Measurements from ENCODE around the gene GRM7. TPM values are rescaled to one million over a fixed set of nuclear protein-coding genes. Genes with fewer than 3 reads are reported as not detected.

The GRM7 gene
- total and polyA plus RNA-seq, 2 experiments from 2014 or later: 0.62 to 1.7 TPM

DNA sequence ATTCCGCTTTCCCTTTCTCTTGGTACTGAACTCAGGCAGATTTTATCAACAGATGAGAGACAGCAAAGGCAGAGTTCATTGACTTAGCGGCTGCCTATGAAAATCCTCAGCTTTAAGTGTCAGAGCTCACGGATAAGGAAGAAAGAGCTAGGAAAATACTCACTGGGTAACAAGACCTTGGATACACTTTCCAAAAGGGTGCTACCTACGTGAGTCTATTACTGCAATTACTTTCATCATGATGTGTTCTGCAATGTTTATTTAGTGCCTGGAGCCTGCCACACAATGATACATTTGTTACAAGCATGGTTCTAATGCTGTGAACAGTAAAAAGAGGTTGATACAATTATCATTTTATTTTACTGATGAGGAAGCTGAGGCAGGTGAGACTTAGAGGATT lies 177.5 kb downstream of the GRM7 start:
- Histone ChIP-seq H3K27me3 (no peaks in the 10 kb centered on the region), H3K36me3 (no peaks in the 10 kb centered on the region), H3K9me3 (ENCODE audit: low read depth) (no peaks in the 10 kb centered on the region), H3K4me3 (no peak overlapping the region), H3K4me1 (ENCODE audit: low read depth) (no peaks in the 10 kb centered on the region), H3K27ac (no peak overlapping the region)
- DNase-seq (ENCODE audit: low read depth in 1 of 2, low spot score in 1 of 2): no peak
- TF ChIP-seq, protein P1, sequence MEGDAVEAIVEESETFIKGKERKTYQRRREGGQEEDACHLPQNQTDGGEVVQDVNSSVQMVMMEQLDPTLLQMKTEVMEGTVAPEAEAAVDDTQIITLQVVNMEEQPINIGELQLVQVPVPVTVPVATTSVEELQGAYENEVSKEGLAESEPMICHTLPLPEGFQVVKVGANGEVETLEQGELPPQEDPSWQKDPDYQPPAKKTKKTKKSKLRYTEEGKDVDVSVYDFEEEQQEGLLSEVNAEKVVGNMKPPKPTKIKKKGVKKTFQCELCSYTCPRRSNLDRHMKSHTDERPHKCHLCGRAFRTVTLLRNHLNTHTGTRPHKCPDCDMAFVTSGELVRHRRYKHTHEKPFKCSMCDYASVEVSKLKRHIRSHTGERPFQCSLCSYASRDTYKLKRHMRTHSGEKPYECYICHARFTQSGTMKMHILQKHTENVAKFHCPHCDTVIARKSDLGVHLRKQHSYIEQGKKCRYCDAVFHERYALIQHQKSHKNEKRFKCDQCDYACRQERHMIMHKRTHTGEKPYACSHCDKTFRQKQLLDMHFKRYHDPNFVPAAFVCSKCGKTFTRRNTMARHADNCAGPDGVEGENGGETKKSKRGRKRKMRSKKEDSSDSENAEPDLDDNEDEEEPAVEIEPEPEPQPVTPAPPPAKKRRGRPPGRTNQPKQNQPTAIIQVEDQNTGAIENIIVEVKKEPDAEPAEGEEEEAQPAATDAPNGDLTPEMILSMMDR (IDR thresholded peaks at IDR 0.05; ENCODE audit: low read depth, low read length): no peak

DNA sequence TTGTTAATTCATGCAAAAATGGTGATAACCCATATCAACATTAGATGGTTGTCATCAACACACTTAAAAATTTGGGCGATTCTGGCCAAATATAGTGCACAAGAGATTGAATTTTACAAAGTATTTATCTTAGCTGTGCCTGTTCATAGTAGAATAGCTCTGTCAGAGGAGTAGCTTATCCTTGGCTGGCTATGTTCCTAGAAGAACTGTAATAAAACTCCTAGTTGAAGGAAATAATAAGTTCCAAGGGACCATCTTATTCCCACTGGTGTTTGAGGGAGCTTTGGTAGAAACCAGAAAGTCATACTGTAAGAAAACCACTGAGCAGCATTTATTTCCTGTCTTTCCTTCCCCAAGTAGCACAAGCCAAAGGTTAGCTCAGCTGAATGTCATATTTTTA lies 201.8 kb downstream of the GRM7 start:
- TF ChIP-seq, protein P1 (IDR thresholded peaks at IDR 0.05; ENCODE audit: low read depth, low read length): no peak
- no peak overlapping the region for H3K27ac ChIP-seq
- H3K4me1 ChIP-seq (ENCODE audit: low read depth): peaks cover 8% of the 10 kb centered on the region

DNA sequence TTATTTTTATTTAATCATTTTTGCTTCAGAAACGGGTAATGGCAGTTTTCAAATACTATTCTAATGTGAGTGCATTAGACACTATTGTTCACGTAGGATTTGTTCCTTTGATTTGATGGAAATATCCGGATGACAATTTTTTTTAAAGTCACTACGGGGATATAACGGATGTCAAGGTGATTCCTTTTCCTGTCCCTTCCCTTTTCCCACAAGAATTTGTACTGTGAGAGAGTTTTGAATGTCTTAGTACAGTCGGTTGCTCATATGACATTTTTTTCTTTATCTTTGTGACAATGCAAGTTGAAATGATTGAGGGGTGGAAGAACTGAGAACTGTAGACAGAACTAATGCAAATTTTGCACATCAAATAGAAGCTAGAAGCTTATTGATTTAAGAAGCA lies 209.5 kb downstream of the GRM7 start:
- Histone ChIP-seq H3K27ac (no peak overlapping the region), H3K4me1 (ENCODE audit: low read depth) (no peaks in the 10 kb centered on the region), H3K27me3 (no peaks in the 10 kb centered on the region), H3K9me3 (ENCODE audit: low read depth) (no peaks in the 10 kb centered on the region), H3K36me3 (no peaks in the 10 kb centered on the region), H3K4me3 (no peak overlapping the region)
- no peak for DNase-seq (ENCODE audit: low read depth in 1 of 2, low spot score in 1 of 2)
- TF ChIP-seq, protein P1 (IDR thresholded peaks at IDR 0.05; ENCODE audit: low read depth, low read length): no peak

More for the DNA sequence above, 201.8 kb downstream of the GRM7 start:
- H3K9me3 ChIP-seq (ENCODE audit: low read depth): no peaks in the 10 kb centered on the region
- no peak for DNase-seq (ENCODE audit: low read depth in 1 of 2, low spot score in 1 of 2)
- H3K4me3 ChIP-seq: no peak overlapping the region
- no peaks in the 10 kb centered on the region for H3K27me3 ChIP-seq
- H3K36me3 ChIP-seq: no peaks in the 10 kb centered on the region

DNA sequence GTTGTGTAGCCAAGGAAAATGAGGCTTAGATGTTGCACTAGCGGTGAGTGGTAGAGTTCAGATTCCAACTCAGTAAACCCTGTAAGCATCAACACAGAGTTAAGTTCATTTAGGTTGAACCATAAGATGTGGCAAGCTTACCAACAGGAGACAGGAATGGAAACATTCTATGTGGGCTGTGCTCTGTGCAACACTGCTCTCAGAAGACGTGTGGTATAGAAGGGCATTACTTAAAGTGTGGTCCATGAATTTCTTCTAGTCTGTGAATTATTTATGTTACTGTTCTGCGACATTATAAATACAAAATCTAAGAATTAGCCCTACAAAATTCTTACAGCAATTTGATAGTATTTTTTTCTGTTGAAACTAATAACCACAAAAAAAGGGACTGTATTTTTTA lies 213.3 kb downstream of the GRM7 start:
- DNase-seq (ENCODE audit: low read depth in 1 of 2, low spot score in 1 of 2): no peak

DNA sequence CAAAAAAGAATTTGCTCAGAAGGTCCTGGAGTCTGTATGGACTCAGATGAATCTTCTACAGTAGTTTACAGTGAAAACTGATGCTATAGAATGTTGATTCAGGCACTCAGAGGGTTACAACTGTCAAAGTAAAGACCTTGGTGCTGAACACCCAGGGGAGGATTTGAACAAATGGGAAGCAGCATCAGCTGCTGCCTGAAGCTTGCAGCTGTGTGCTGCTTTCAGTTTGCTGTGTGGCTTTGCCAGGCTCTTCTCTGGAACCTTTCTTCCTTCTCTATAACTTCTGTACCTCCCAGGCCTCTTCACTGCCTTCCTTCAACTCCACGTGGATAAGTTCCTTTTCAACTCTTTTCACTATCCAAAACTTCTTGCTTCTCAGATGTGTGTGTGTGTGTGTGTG lies 214.2 kb downstream of the GRM7 start:
- no peak for DNase-seq (ENCODE audit: low read depth in 1 of 2, low spot score in 1 of 2)

More for the DNA sequence above, 213.3 kb downstream of the GRM7 start:
- Histone ChIP-seq H3K4me1 (ENCODE audit: low read depth) (no peaks in the 10 kb centered on the region), H3K27me3 (no peaks in the 10 kb centered on the region), H3K27ac (no peak overlapping the region), H3K4me3 (no peak overlapping the region), H3K36me3 (no peaks in the 10 kb centered on the region), H3K9me3 (ENCODE audit: low read depth) (no peaks in the 10 kb centered on the region)
- TF ChIP-seq, protein P1 (IDR thresholded peaks at IDR 0.05; ENCODE audit: low read depth, low read length): no peak

More for the DNA sequence above, 214.2 kb downstream of the GRM7 start:
- Histone ChIP-seq H3K9me3 (ENCODE audit: low read depth) (no peaks in the 10 kb centered on the region), H3K27ac (no peak overlapping the region), H3K27me3 (no peaks in the 10 kb centered on the region), H3K4me3 (no peak overlapping the region), H3K36me3 (no peaks in the 10 kb centered on the region), H3K4me1 (ENCODE audit: low read depth) (no peaks in the 10 kb centered on the region)
- TF ChIP-seq, protein P1 (IDR thresholded peaks at IDR 0.05; ENCODE audit: low read depth, low read length): no peak
